Mesothelial cell of epicardium (in vitro differentiated cells): Measurements from ENCODE around the gene CIB4. TPM values are rescaled to one million over a fixed set of nuclear protein-coding genes. Genes with fewer than 3 reads are reported as not detected.

Source experiments
- DNase-seq, 2 experiments: peaks; one replicate each; pipeline ENCODE4 v3.0.0; 2021; ENCODE audit warnings: low spot score in 2 of 2; ENCODE audit not compliant: unreplicated experiment in 2 of 2
- H3K27ac Mint-ChIP-seq: 2 replicates; pipeline ENCODE4 v1.8.0; 2021; ENCODE audit warnings: mixed read lengths
- H3K27me3 Mint-ChIP-seq: 2 replicates; pipeline ENCODE4 v1.8.0; 2021; ENCODE audit warnings: low read depth, mixed read lengths
- H3K36me3 Mint-ChIP-seq: 2 replicates; pipeline ENCODE4 v1.8.0; 2021; ENCODE audit warnings: mixed read lengths
- H3K4me1 Mint-ChIP-seq: 2 replicates; pipeline ENCODE4 v1.8.0; 2021; ENCODE audit warnings: mixed read lengths
- H3K4me3 Mint-ChIP-seq: 2 replicates; pipeline ENCODE4 v1.8.0; 2021; ENCODE audit warnings: mild to moderate bottlenecking, moderate library complexity, mixed read lengths
- H3K9me3 Mint-ChIP-seq: 2 replicates; pipeline ENCODE4 v1.8.0; 2021; ENCODE audit warnings: mixed read lengths
- CTCF ChIP-seq: fragments of 200-600 bp; sonication (generic); IDR thresholded peaks from one replicate; pipeline ENCODE4 v1.5.0; 2021; ENCODE audit warnings: antibody characterized with exemption; ENCODE audit not compliant: unreplicated experiment
- total RNA-seq: library from RNA; stranded (reverse); gene quantifications from 3 replicates; pipeline ENCODE4 v1.2.1, GENCODE V29; 2021

Gene CIB4
- total RNA-seq, 1 donor from 2014 or later: not detected

GRCh38 chr2:26623541-26624495 is 17.3 kb downstream of the CIB4 start:
- peaks cover 31% of the 10 kb centered on the region for H3K27me3 Mint-ChIP-seq
- peaks cover 14% of the 10 kb centered on the region for H3K4me1 Mint-ChIP-seq
- H3K4me3 Mint-ChIP-seq: no peak overlapping the region
- no peak for DNase-seq
- H3K27ac Mint-ChIP-seq: no peak overlapping the region
- peaks cover 5% of the 10 kb centered on the region for H3K36me3 Mint-ChIP-seq
- TF ChIP-seq CTCF: no peak
- H3K9me3 Mint-ChIP-seq: peaks cover 17% of the 10 kb centered on the region

GRCh38 chr2:26621469-26622199 is 19.5 kb downstream of the CIB4 start:
- Mint-ChIP-seq H3K9me3 (peaks cover 17% of the 10 kb centered on the region), H3K4me1 (peaks cover 9% of the 10 kb centered on the region), H3K36me3 (peaks cover 5% of the 10 kb centered on the region), H3K4me3 (no peak overlapping the region), H3K27me3 (peaks cover 46% of the 10 kb centered on the region), H3K27ac (no peak overlapping the region)
- DNase-seq: no peak
- TF ChIP-seq CTCF: no peak

- no peak for TF ChIP-seq CTCF
- Mint-ChIP-seq H3K9me3 (peaks cover 12% of the 10 kb centered on the region), H3K27me3 (peaks cover 46% of the 10 kb centered on the region), H3K36me3 (peaks cover 5% of the 10 kb centered on the region), H3K4me1 (peaks cover 15% of the 10 kb centered on the region), H3K4me3 (no peak overlapping the region), H3K27ac (no peak overlapping the region)
- DNase-seq: no peak
These were observed 21.0 kb downstream of the CIB4 start for GRCh38 chr2:26620031-26620605.

- H3K4me3 Mint-ChIP-seq: no peak overlapping the region
- H3K9me3 Mint-ChIP-seq: peaks cover 12% of the 10 kb centered on the region
- DNase-seq: no peak
- H3K27ac Mint-ChIP-seq: no peak overlapping the region
- peaks cover 5% of the 10 kb centered on the region for H3K36me3 Mint-ChIP-seq
- TF ChIP-seq CTCF: no peak
- H3K27me3 Mint-ChIP-seq: peaks cover 46% of the 10 kb centered on the region
- H3K4me1 Mint-ChIP-seq: peaks cover 21% of the 10 kb centered on the region
These were observed 21.6 kb downstream of the CIB4 start for GRCh38 chr2:26619521-26619951.

GRCh38 chr2:26619096-26619495 is 22.1 kb downstream of the CIB4 start:
- H3K27ac Mint-ChIP-seq: no peak overlapping the region
- no peak overlapping the region for H3K4me3 Mint-ChIP-seq
- peaks cover 46% of the 10 kb centered on the region for H3K27me3 Mint-ChIP-seq
- DNase-seq: no peak
- H3K36me3 Mint-ChIP-seq: peaks cover 5% of the 10 kb centered on the region
- peaks cover 12% of the 10 kb centered on the region for H3K9me3 Mint-ChIP-seq
- H3K4me1 Mint-ChIP-seq: peaks cover 23% of the 10 kb centered on the region
- TF ChIP-seq CTCF: no peak
